GM20431 (cell line): ENCODE results near the gene EXOC6B.

Experiments used
- in situ Hi-C: fragments of 300-500 bp; cut with MseI, MboI; formaldehyde crosslinking; loops from one replicate; pipeline ENCODE4 v1.15.0; 2020; ENCODE audit warnings: low sequenced_read_pairs; ENCODE audit not compliant: unreplicated experiment

Gene EXOC6B

GRCh38 chr2:72833084-72833714 lies 7.4 kb upstream of the EXOC6B start:
- in situ Hi-C loops = no loop called here

- in situ Hi-C loops = no loop called here
These were observed 4.4 kb upstream of the EXOC6B start for GRCh38 chr2:72830273-72830672.

- in situ Hi-C loops = no loop called here
These were observed 3.1 kb upstream of the EXOC6B start for GRCh38 chr2:72828840-72829507.

GRCh38 chr2:72827966-72828646 lies 2.3 kb upstream of the EXOC6B start:
- in situ Hi-C loops = no loop called here

GRCh38 chr2:72827487-72827886 lies 1.7 kb upstream of the EXOC6B start:
- in situ Hi-C loops = no loop called here

GRCh38 chr2:72826156-72826477 lies 284 bp upstream of the EXOC6B start:
- in situ Hi-C loops = no loop called here

- in situ Hi-C loops = no loop called here
These were observed 1.5 kb downstream of the EXOC6B start for GRCh38 chr2:72824224-72824842.

GRCh38 chr2:72822794-72823193 lies 3.0 kb downstream of the EXOC6B start:
- in situ Hi-C loops = no loop called here

GRCh38 chr2:72821983-72822382 lies 3.9 kb downstream of the EXOC6B start:
- in situ Hi-C loops = no loop called here

GRCh38 chr2:72821118-72821517 lies 4.7 kb downstream of the EXOC6B start:
- in situ Hi-C loops = no loop called here

GRCh38 chr2:72819501-72819900 lies 6.3 kb downstream of the EXOC6B start:
- in situ Hi-C loops = no loop called here

- in situ Hi-C loops = no loop called here
These were observed 10.1 kb downstream of the EXOC6B start for GRCh38 chr2:72815655-72816278.

- in situ Hi-C loops = no loop called here
These were observed 12.0 kb downstream of the EXOC6B start for GRCh38 chr2:72813841-72814240.

GRCh38 chr2:72810165-72810564 lies 15.7 kb downstream of the EXOC6B start:
- in situ Hi-C loops = no loop called here

- in situ Hi-C loops = no loop called here
These were observed 16.7 kb downstream of the EXOC6B start for GRCh38 chr2:72809095-72809494.

- in situ Hi-C loops = no loop called here
These were observed 19.4 kb downstream of the EXOC6B start for GRCh38 chr2:72806280-72806945.

- in situ Hi-C loops = no loop called here
These were observed 22.1 kb downstream of the EXOC6B start for GRCh38 chr2:72803626-72804320.

- in situ Hi-C loops = no loop called here
These were observed 22.7 kb downstream of the EXOC6B start for GRCh38 chr2:72803151-72803550.

GRCh38 chr2:72800492-72800891 lies 25.3 kb downstream of the EXOC6B start:
- in situ Hi-C loops = no loop called here

GRCh38 chr2:72797740-72798139 lies 28.1 kb downstream of the EXOC6B start:
- in situ Hi-C loops = no loop called here
